GM12892 (cell line): ENCODE data around the gene CEP350.

Experiments
- POLR2A ChIP-seq: IDR thresholded peaks from 2 replicates; pipeline ENCODE4 v1.6.1; 2011; ENCODE audit warnings: low read depth, low read length, control low read depth
- POLR2AphosphoS5 ChIP-seq: IDR thresholded peaks from 2 replicates; pipeline ENCODE4 v1.6.1; 2011; ENCODE audit warnings: low read depth, low read length, control low read depth
- TAF1 ChIP-seq: IDR thresholded peaks from 2 replicates; pipeline ENCODE4 v1.6.1; 2011; ENCODE audit warnings: low read depth, mild to moderate bottlenecking, control low read depth, low read length, borderline replicate concordance

- TF ChIP-seq TAF1 (no peak), POLR2AphosphoS5 (no peak), POLR2A (no peak)
Observed at GRCh38 chr1:180117764-180118116, 163.1 kb downstream of the CEP350 start.
